GDM1 (cell line): ENCODE results near the gene SUPT7L.
"Not testable (repeated sequence)": the region's sequence is repeated elsewhere in the genome, so short reads cannot be mapped to it uniquely, and the experiment has no call there.

Experiments
- DNase-seq: peaks from one replicate; lab custom pipeline; 2025; lab: John Stamatoyannopoulos, UW

The SUPT7L gene

DNA sequence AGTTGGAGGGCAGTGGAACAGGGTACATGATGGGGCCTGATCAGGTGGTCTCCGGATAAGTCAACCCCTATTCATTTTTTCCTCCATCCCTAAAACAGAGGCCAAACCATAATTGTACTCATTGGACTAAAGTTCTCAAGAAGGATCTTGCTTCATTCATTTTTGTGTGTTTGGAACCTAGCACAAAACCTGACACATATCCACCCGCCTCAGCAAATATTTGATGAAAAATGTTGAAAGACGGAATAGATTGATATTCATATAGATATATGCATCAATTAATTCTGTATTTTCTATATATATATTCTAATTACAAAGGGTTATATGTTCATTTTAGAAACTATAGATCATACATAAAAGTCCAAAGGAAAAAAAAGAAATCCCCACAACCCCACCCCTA is 22.2 kb upstream of the SUPT7L start:
- DNase-seq: no peak

- DNase-seq: not testable (repeated sequence)
These were observed 21.6 kb upstream of the SUPT7L start for GRCh38 chr2:27685006-27685405.

DNA sequence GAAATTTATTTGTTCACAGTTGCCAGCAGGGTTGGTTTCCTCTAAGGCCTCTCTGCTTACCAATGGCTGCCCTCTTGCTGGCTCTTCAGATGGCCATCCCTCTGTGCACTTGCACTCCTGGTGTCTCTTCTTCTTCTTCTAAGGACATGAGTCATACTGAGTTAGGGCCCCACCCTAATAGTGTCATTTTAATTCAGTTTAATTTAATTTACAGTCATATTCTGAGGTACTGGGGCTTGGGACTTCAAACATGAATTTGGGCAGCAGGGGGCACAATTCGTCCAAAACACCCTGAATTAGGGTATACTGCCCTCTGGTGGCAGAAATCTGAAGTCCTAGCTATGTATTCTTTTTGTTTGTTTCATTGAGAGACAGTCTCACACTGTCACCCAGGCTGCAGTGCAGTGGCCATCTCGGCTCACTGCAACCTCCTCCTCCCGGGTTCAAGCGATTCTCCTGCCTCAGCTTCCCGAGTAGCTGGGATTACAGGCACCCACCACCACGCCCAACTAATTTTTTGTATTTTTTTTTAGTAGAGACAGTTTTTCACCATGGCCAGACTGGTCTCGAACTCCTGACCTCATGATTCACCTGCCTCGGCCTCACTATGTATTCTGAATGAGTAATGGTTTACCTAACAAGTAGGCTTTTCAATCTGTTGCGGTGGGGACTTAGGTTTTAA is 20.1 kb upstream of the SUPT7L start:
- DNase-seq: peak; percentile 69

DNA sequence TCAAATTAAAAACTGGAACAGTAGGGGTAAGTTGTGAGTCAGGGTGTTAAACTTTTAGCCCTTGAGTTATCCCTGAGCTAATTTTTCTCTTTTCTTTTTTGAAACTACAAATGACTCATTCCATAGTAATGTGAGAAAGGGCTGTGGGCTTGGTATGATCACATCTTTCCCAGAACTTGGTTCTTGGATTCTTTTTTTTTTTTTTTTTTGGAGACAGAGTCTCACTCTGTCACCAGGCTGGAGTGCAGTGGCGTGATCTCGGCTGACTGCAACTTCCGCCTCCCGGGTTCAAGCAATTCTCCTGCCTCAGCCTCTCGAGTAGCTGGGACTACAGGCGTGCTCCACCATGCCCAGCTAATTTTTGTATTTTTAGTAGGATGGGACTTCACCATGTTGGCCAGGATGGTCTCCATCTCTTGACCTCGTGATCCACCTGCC is 18.9 kb upstream of the SUPT7L start:
- DNase-seq: not testable (repeated sequence)

- DNase-seq: no peak
These were observed 18.4 kb upstream of the SUPT7L start for GRCh38 chr2:27681841-27682240.

- no peak for DNase-seq
These were observed 17.2 kb upstream of the SUPT7L start for GRCh38 chr2:27680571-27680970.

GRCh38 chr2:27672723-27673486 is 9.5 kb upstream of the SUPT7L start:
- no peak for DNase-seq

GRCh38 chr2:27671235-27671634 is 7.8 kb upstream of the SUPT7L start:
- no peak for DNase-seq

GRCh38 chr2:27667446-27667845 is 4.0 kb upstream of the SUPT7L start:
- no peak for DNase-seq

DNA sequence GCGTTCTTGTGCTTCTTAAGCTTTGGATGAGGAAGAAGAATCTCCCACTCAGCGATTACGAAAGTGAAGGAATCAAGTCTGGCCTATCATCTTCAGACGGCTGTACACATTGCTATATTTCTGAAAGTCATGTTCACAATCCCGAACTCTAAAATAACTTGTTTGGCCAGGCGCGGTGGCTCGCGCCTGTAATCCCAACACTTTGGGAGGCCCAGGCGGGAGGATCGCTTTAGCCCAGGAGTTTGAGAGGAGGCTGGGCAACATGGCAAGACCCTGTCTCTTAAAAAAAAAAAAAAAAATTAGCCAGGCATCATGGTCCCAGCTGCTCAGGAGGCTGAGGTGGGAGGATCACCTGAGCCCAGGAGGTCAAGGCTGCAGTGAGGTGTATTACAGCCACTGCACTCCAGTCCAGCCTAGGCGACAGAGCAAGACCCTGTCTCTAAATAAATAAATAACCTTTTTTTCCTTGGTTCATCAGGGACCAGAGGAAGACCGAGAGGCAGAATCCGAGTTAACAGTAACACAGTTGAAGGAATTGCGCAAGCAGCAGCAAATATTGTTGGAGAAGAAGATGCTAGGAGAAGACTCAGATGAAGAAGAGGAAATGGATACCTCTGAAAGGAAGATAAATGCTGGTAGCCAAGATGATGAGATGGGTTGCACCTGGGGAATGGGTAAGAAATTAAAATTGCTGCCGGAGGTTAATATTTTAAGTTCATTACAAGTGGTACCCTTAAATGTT is 1.4 kb upstream of the SUPT7L start:
- no peak for DNase-seq

DNA sequence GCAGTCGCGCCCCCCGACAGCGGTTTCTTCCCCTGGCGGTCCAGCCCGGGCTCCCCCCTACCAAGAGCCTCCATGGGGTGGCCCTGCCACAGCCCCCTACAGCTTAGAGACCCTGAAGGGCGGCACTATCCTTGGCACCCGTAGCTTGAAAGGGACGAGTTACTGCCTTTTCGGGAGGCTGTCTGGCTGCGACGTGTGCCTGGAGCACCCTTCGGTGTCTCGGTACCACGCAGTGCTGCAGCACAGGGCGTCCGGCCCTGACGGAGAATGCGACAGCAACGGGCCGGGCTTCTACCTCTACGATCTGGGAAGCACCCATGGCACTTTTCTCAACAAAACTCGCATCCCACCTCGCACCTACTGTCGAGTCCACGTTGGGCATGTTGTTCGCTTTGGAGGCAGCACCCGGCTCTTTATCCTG is 750 bp upstream of the SUPT7L start:
- DNase-seq: no peak

- DNase-seq: no peak
These were observed 2.0 kb downstream of the SUPT7L start for GRCh38 chr2:27661371-27661770.

DNA sequence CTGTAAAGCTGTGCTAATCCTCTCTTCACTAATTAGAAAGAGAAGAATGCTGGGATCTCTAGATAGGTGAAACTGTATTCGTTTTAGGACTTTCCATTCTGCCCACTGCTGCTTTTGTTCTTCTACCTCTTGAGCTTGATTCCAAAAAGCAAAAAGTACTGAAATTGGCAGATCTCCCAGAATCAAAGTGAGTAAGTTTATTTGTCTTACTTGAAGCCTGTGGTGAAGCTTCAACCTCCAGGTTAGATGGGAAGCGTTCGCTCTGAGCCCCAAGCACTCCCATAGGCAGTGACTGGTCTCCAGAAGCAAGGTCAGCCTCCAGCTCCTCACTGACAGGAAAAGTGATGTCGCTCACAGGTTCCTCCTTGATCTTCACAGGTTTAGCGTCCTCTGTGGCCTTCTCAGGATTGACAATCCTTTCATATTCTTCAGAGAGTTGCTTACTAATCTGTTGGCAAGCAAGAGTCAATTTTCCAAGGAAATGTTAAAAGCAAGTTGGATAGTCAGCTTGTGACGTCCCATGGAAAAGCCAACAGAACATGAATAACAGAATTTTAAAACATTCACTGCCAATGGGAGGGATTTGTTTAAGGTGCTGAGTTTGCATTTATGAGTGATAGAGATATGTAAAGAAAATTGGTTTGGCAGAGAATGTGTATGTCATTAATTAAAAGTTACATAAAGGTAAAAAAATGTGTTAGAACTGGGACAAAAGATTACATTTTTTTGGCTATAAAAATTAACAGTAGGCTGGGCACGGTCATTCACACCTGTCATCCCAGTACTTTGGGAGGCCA is 8.1 kb downstream of the SUPT7L start:
- no peak for DNase-seq

DNA sequence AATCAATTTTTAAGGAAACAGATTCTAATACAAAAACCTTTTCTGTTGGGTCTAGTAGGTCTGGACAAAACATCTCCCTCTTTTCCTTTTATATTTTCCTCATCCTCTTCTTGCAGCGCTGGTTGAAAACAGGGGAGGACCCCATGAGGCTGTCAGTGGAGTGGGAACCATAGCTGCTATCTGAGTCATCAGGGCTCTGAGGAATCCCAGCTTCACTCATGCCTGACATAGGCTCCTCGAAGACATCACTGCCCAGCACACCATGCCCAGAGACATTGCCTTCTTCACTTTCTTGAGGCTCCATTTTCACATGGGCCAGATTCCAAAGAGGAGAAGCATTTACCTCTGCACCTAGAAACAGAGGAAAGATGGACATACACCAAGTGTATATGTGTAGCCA is 10.0 kb downstream of the SUPT7L start:
- DNase-seq: no peak

DNA sequence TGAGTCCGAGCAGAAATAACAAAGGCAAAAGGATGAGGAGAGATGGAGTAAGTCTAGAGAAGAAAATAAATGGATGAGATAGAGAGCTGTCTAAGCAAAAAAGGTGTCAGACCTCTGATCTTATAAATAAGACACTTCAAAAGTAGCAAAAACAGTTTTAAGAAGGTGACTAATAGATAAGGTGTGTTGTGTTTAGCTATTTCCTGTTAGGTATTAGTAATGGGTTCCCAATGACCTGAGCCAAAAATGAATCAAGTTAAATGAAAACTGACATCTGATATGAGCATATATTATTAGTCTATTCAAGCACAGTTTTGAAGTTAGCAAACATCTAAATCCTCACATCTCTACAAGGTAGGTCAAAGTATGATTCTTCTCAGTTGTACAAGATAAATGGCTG is 10.6 kb downstream of the SUPT7L start:
- DNase-seq: no peak

DNA sequence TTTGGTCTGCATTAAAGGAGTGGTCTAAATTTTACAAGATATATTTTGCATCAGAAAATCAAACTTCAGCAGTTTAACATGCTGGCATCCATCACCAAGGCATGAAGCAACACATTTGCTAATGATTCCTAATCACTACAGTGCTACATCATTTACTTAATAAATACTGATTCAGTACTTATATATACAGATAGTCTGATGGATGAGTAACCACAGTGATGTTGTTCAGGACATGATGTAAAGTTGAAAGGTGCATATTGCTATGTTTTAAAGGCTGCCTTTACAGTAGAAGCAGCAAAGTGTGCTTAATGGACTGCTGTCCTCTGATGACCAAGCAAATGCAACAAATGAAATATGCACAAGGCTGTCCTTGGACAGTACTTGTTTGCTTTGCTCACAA is 11.1 kb downstream of the SUPT7L start:
- no peak for DNase-seq

- no peak for DNase-seq
These were observed 12.4 kb downstream of the SUPT7L start for GRCh38 chr2:27651056-27651455.

- DNase-seq: no peak
These were observed 15.7 kb downstream of the SUPT7L start for GRCh38 chr2:27647737-27648136.

DNA sequence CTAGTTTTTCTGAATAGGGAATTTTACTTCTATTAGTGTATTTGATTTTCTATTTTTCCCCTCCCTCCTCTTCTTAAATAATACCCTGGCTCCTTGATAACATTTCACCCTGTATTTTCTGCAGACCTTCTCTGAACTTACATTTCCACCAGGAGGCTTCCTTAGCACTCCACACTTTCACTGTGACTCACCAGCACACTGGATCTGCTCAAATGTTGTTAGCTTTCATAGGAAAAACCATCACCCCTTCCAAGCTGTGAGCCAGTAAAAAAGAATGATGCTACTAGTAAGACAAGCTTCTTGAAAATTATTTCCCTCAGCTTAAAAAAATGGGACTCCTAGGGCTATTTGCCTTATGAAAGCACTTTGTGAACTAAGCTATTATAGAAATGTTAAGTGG is 16.1 kb downstream of the SUPT7L start:
- DNase-seq: no peak

DNA sequence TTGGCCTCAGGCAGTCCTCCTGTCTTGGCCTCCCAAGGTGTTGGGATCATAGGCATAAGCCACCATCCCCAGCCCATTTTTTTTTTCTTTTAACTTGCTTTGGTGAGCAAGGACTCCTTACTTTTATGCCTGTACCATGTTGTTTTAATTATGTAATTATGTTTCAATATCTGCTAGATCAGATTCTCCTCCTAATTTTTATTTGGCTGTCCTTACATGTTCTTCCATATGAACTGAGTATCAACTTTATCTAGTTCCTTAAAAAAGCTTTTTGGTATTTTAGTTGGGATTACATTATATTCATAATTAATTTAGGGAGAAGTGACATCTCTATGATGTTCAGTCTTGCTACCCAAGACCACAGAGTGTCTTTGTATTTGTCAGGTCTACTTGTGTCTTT is 18.2 kb downstream of the SUPT7L start:
- no peak for DNase-seq

GRCh38 chr2:27640722-27641245 is 22.6 kb downstream of the SUPT7L start:
- DNase-seq: no peak

- no peak for DNase-seq
These were observed 24.7 kb downstream of the SUPT7L start for GRCh38 chr2:27638709-27639108.
